Caco-2 (cell line): ENCODE data around the gene NOVA2. TPM values are rescaled to one million over a fixed set of nuclear protein-coding genes. Genes with fewer than 3 reads are reported as not detected.

Experiments used
- BruUV-seq: library from RNA; stranded (reverse); fragments of 400-500 nt; replicated peaks from 2 replicates; lab custom pipeline; 2021; lab: Mats Ljungman, UMichigan
- CTCF ChIA-PET: fragments of 300-600 bp; sonication (Branson Sonifier 250); formaldehyde crosslinking; loops from one replicate; lab custom pipeline; 2022; ENCODE audit warnings: antibody characterized with exemption; lab: Charles Lee
- POLR2A ChIA-PET: fragments of 300-600 bp; sonication (Branson Sonifier 250); formaldehyde crosslinking; loops from one replicate; lab custom pipeline; 2022; ENCODE audit warnings: antibody characterized with exemption; lab: Charles Lee
- DNase-seq, 2 experiments: peaks; one replicate each; pipeline versions ENCODE4 v3.0.0 to v3.0.0-alpha.2; 2020 to 2022
- H3K27me3 ChIP-seq: replicated peaks from 2 replicates; pipeline ENCODE4 v1.6.0; 2011; ENCODE audit warnings: low read length; ENCODE audit not compliant: control insufficient read depth, insufficient read depth
- H3K36me3 ChIP-seq: 2 replicates; pipeline ENCODE4 v1.5.1; 2011; ENCODE audit warnings: low read length; ENCODE audit not compliant: control insufficient read depth, insufficient read depth
- H3K4me1 ChIP-seq: fragments of 250-450 bp; sonication (Bioruptor Pico); 2 replicates; pipeline ENCODE4 v1.5.1; 2020; ENCODE audit warnings: mild to moderate bottlenecking
- H3K4me3 ChIP-seq: 2 replicates; pipeline ENCODE4 v1.5.1; 2011; ENCODE audit warnings: low read depth, mild to moderate bottlenecking, control low read depth, low read length
- H3K9me3 ChIP-seq: fragments of 250-450 bp; sonication (Bioruptor Pico); 2 replicates; pipeline ENCODE4 v1.5.1; 2020; ENCODE audit warnings: mild to moderate bottlenecking, moderate library complexity
- H3K27ac Mint-ChIP-seq: one replicate; pipeline ENCODE4 v1.8.0; 2022; ENCODE audit warnings: mixed read lengths; ENCODE audit not compliant: unreplicated experiment
- H3K27me3 Mint-ChIP-seq: one replicate; pipeline ENCODE4 v1.8.0; 2022; ENCODE audit warnings: mixed read lengths; ENCODE audit not compliant: insufficient read depth, unreplicated experiment
- H3K36me3 Mint-ChIP-seq: one replicate; pipeline ENCODE4 v1.8.0; 2022; ENCODE audit warnings: mild to moderate bottlenecking, mixed read lengths; ENCODE audit not compliant: insufficient read depth, unreplicated experiment
- H3K4me1 Mint-ChIP-seq: one replicate; pipeline ENCODE4 v1.8.0; 2022; ENCODE audit warnings: low read depth, mixed read lengths; ENCODE audit not compliant: unreplicated experiment
- H3K4me3 Mint-ChIP-seq: one replicate; pipeline ENCODE4 v1.8.0; 2022; ENCODE audit warnings: mild to moderate bottlenecking, moderate library complexity, mixed read lengths; ENCODE audit not compliant: unreplicated experiment
- H3K9me3 Mint-ChIP-seq: one replicate; pipeline ENCODE4 v1.8.0; 2022; ENCODE audit warnings: mixed read lengths; ENCODE audit not compliant: unreplicated experiment
- CTCF ChIP-seq, 2 experiments: fragments of 200-600 bp in 1 of 2; IDR thresholded peaks; 1 replicate in 1 of 2; 2 replicates in 1 of 2; pipeline versions ENCODE4 v1.5.1 to v1.8.0; 2011 to 2022; ENCODE audit warnings: antibody characterized with exemption in 1 of 2, control low read depth in 1 of 2, inconsistent platforms in 1 of 2, low read depth in 1 of 2, low read length in 1 of 2, mild to moderate bottlenecking in 1 of 2, moderate library complexity in 1 of 2; ENCODE audit not compliant: insufficient read depth in 1 of 2, severe bottlenecking in 1 of 2, unreplicated experiment in 1 of 2
- intact Hi-C: fragments of 100-400 bp; cut with micrococcal nuclease; formaldehyde crosslinking; loops from one replicate; pipeline ENCODE4 v1.10.0; 2022; ENCODE audit not compliant: unreplicated experiment
- microRNA-seq: library from miRNA; unstranded; fragments of <30 nt; microRNA quantifications from one replicate; pipeline ENCODE4 v1.2.0, GENCODE V29; 2022
- total RNA-seq: library from RNA; stranded (reverse); gene quantifications from 2 replicates; pipeline ENCODE4 v1.2.3, GENCODE V29; 2022

Gene NOVA2
- total RNA-seq, 1 experiment from 2014 or later: 0.05 TPM

GRCh38 chr19:45883881-45884681, 89.6 kb downstream of the NOVA2 start:
- Histone ChIP-seq H3K9me3 (no peaks in the 10 kb centered on the region), H3K27me3 (no peaks in the 10 kb centered on the region), H3K4me3 (no peak overlapping the region; the same call in 1 of the 2 replicates), H3K4me1 (peaks cover 25% of the 10 kb centered on the region), H3K36me3 (no peaks in the 10 kb centered on the region)
- TF ChIP-seq CTCF (IDR thresholded peaks at IDR 0.05; ENCODE audit: insufficient read depth in 1 of 2, low read depth in 1 of 2, low read length in 1 of 2, severe bottlenecking in 1 of 2, unreplicated experiment in 1 of 2): no peak
- Mint-ChIP-seq H3K4me1 (peaks cover 21% of the 10 kb centered on the region), H3K36me3 (peaks cover 35% of the 10 kb centered on the region), H3K9me3 (no peaks in the 10 kb centered on the region), H3K27me3 (no peaks in the 10 kb centered on the region), H3K27ac (peak overlapping the region; percentile 60), H3K4me3 (peak overlapping the region; percentile 65)
- intact Hi-C loops: loop anchor here (1.0 to 5.0 kb wide), 3 partner anchors 67 to 133 kb away; no protein-coding TSS in a partner anchor
- CTCF ChIA-PET: interaction anchor here (2.6 kb wide), 2 partner anchors 20 to 67 kb away, joined by 12 to 20 read pairs; partner anchors contain the start of gene FOXA3
- BruUV-seq: no TSS peak
- no peak for DNase-seq
- POLR2A ChIA-PET: no interaction called here

Small RNA genes lying within 50 kb of the gene (microRNA-seq; reads per million reads assigned to microRNA genes)
- 171 reads per million, percentile 75 among the genes with 10 or more reads in this experiment for gene MIR769

Other genes starting within 250 kb of the NOVA2 start
- gene FBXO46, start 243.0 kb downstream of the NOVA2 start, total RNA-seq: 31.0 and 37.0 TPM in 2 replicates
- gene MEIOSIN, start 240.4 kb downstream of the NOVA2 start, total RNA-seq: not detected in 2 replicates
- 23.7 and 28.6 TPM in 2 replicates for gene SIX5, start 204.6 kb downstream of the NOVA2 start, total RNA-seq
- 28.1 and 30.2 TPM in 2 replicates for gene DMPK, start 191.4 kb downstream of the NOVA2 start, total RNA-seq
- gene DMWD, start 181.0 kb downstream of the NOVA2 start, total RNA-seq: 72.4 and 76.3 TPM in 2 replicates
- gene RSPH6A, start 158.6 kb downstream of the NOVA2 start, total RNA-seq: 0.23 and 0.30 TPM in 2 replicates
- gene SYMPK, start 110.7 kb downstream of the NOVA2 start, total RNA-seq: 81.8 and 85.0 TPM in 2 replicates
- gene FOXA3, start 109.5 kb downstream of the NOVA2 start, total RNA-seq: 15.3 and 19.0 TPM in 2 replicates
- gene IRF2BP1, start 87.7 kb downstream of the NOVA2 start, total RNA-seq: 27.6 and 29.2 TPM in 2 replicates
- 15.8 and 18.1 TPM in 2 replicates for gene MYPOP, start 71.3 kb downstream of the NOVA2 start, total RNA-seq
- gene NANOS2, start 59.1 kb downstream of the NOVA2 start, total RNA-seq: not detected in 2 replicates
- gene CCDC61, start 21.6 kb upstream of the NOVA2 start, total RNA-seq: 17.1 and 21.1 TPM in 2 replicates
- gene PGLYRP1, start 49.2 kb upstream of the NOVA2 start, total RNA-seq: not detected in 2 replicates
- gene IGFL4, start 67.1 kb upstream of the NOVA2 start, total RNA-seq: 3.9 and 4.4 TPM in 2 replicates
- 0.53 TPM in 1 of 2 replicates, not detected in the other for gene IGFL3, start 150.8 kb upstream of the NOVA2 start, total RNA-seq
- gene IGFL2, start 174.4 kb upstream of the NOVA2 start, total RNA-seq: 57.7 and 64.7 TPM in 2 replicates